GM11168 (cell line): ENCODE measurements around the gene GRM4.

ENCODE experiments used
- in situ Hi-C: fragments of 300-500 bp; cut with MboI; formaldehyde crosslinking; loops from one replicate; pipeline ENCODE4 v1.12.0; 2022; ENCODE audit warnings: low sequenced_read_pairs; ENCODE audit not compliant: unreplicated experiment

The GRM4 gene

DNA sequence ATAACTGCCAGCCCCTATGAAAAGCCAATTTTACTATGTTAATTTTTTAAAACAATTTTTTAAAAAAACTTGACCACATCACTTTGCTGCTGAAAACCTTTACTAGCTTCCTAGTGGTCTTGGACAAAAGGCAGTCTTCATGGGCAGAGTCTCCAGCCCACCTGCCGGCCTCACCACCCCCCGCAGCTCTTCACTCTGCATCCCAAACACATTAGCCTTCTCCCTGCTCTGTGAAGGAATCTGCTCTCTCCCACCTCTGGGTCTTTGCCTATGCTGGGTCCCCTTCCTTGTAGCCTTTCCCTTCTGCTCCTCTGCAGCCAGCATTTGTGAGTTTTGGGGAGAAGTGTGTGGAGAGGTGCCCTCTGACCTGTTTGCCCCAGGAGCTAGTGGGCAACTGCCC lies 171.4 kb downstream of the GRM4 start:
- in situ Hi-C loops, result no loop called here

DNA sequence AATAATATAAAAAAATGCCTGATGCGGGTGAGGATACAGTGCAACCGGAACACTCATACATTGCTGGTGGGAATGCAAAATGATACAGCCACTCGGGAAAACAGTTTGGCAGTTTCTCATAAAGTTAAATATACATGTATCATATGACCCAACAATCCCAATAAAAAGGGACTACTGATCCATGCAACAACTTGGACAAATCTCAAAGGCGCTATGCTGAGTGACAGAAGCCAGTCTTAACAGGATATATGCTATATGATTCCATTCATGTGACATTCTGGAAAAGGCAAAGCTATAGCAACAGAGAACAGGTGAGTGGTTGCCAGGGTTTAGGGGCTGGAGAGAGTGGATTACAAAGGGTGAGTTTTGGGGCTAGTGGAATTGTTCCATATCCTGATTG lies 171.9 kb downstream of the GRM4 start:
- in situ Hi-C loops, result no loop called here

DNA sequence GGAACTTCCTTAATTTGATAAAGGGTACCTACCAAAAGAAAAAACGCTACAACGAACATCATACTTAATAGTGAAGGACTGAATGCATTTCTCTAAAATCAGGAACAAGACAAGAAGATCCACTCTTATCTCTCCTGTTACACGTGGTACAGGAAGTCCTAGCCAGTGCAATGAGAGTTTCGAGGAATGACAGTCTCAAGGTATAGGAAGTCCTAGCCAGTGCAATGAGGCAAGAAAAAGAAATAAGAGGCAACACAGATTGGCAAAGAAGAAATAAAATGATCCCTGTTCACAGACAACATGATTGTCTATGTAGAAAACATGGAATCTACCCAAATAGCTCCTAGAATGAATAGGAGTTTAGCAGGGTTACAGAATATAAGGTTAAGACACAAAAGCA lies 174.3 kb downstream of the GRM4 start:
- in situ Hi-C loops, result no loop called here
